ENCODE results near the gene ZDHHC11.
"Not testable (repeated sequence)": the region's sequence is repeated elsewhere in the genome, so short reads cannot be mapped to it uniquely, and the experiment has no call there.

ZDHHC11 gene

DNA sequence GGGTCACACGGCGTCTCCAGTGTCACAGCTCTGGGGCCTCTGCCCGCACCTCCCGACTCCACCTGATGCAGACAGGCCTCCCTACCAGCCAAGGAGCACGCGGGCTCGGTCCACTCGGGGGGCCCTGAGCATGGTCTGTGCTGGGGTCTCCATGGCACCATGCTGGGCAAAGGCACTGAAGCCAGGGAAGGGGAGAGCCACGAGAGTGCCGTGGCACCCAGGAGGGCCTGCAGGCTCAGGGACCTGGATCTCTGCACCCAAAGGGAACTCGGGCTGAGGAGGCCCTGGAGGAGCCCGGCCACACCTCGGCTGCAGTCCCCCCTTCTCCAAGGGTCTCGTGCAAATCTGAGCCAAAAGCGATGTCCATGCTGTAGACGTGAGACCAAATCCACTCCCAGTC is 6.4 kb downstream of the ZDHHC11 start:
- H3K27ac ChIP-seq (ENCODE audit: low read depth, low read length); H3K4me3 ChIP-seq (ENCODE audit: low read length): not testable (repeated sequence)

GRCh38 chr5:843926-844325 is 6.9 kb downstream of the ZDHHC11 start:
- H3K27me3 ChIP-seq (ENCODE audit: control insufficient read depth, insufficient read depth, low read length); H3K36me3 ChIP-seq (ENCODE audit: control insufficient read depth, insufficient read depth, low read length); H3K4me1 ChIP-seq (ENCODE audit: control insufficient read depth, insufficient read depth, low read length); H3K4me3 ChIP-seq (ENCODE audit: low read length); H3K9ac ChIP-seq (ENCODE audit: low read length); H3K27ac ChIP-seq (ENCODE audit: low read depth, low read length): not testable (repeated sequence)

More for the DNA sequence above, 6.4 kb downstream of the ZDHHC11 start:
- not testable (repeated sequence) for H3K4me1 ChIP-seq (ENCODE audit: control insufficient read depth, insufficient read depth, low read length); H3K9ac ChIP-seq (ENCODE audit: low read length); H3K27me3 ChIP-seq (ENCODE audit: control insufficient read depth, insufficient read depth, low read length); H3K36me3 ChIP-seq (ENCODE audit: control insufficient read depth, insufficient read depth, low read length)

- H3K27me3 ChIP-seq (ENCODE audit: control insufficient read depth, insufficient read depth, low read length); H3K36me3 ChIP-seq (ENCODE audit: control insufficient read depth, insufficient read depth, low read length); H3K27ac ChIP-seq (ENCODE audit: low read depth, low read length); H3K9ac ChIP-seq (ENCODE audit: low read length); H3K4me3 ChIP-seq (ENCODE audit: low read length); H3K4me1 ChIP-seq (ENCODE audit: control insufficient read depth, insufficient read depth, low read length): not testable (repeated sequence)
These were observed 7.4 kb downstream of the ZDHHC11 start for GRCh38 chr5:843371-843770.

DNA sequence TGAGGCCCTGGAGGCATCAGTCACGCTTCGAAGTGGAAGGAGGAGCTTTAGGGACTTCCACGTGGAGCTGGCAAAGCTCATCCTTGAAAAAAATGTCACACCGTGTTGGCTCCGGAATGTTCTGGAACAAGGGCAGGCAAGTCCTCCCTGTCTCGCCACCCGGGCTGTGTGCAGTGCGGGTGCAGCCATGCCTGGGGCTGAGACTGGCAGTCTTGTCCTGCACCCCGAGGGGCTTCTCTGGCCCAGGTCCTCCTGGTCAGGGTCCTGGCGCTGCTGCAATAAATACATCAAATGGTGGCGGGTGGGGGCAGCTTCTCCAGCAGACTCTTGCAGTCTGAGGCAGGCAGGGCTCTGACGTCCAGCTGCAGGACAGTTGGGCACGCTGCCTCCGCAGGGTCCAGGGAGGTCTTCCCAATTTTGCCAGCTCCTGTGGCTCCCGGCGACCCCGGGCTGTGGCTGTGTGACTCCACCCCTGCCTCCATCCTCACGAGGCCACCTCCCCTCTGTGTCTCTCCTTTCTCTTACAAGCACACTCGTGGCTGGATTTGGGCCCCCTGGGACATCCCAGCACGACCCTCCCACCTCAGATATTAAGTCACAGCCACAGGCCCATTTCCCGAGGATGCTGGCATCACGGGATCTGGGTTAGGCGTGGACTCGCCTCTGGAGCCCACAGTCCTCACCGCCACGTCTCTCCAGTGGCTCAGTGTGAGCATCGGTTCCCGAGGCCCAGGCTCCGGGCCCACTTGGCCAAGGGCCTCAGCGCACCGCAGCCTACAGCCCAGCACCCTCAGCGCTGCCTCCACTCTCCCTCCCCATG is 8.2 kb downstream of the ZDHHC11 start:
- H3K4me3 ChIP-seq (ENCODE audit: low read length); H3K27ac ChIP-seq (ENCODE audit: low read depth, low read length); H3K36me3 ChIP-seq (ENCODE audit: control insufficient read depth, insufficient read depth, low read length); H3K9ac ChIP-seq (ENCODE audit: low read length); H3K4me1 ChIP-seq (ENCODE audit: control insufficient read depth, insufficient read depth, low read length); H3K27me3 ChIP-seq (ENCODE audit: control insufficient read depth, insufficient read depth, low read length): not testable (repeated sequence)

GRCh38 chr5:841531-842401 is 9.0 kb downstream of the ZDHHC11 start:
- not testable (repeated sequence) for H3K27me3 ChIP-seq (ENCODE audit: control insufficient read depth, insufficient read depth, low read length); H3K4me1 ChIP-seq (ENCODE audit: control insufficient read depth, insufficient read depth, low read length); H3K4me3 ChIP-seq (ENCODE audit: low read length); H3K9ac ChIP-seq (ENCODE audit: low read length); H3K36me3 ChIP-seq (ENCODE audit: control insufficient read depth, insufficient read depth, low read length); H3K27ac ChIP-seq (ENCODE audit: low read depth, low read length)

- H3K27me3 ChIP-seq (ENCODE audit: control insufficient read depth, insufficient read depth, low read length), result not testable (repeated sequence)
These were observed 9.8 kb downstream of the ZDHHC11 start for GRCh38 chr5:840974-841435.

DNA sequence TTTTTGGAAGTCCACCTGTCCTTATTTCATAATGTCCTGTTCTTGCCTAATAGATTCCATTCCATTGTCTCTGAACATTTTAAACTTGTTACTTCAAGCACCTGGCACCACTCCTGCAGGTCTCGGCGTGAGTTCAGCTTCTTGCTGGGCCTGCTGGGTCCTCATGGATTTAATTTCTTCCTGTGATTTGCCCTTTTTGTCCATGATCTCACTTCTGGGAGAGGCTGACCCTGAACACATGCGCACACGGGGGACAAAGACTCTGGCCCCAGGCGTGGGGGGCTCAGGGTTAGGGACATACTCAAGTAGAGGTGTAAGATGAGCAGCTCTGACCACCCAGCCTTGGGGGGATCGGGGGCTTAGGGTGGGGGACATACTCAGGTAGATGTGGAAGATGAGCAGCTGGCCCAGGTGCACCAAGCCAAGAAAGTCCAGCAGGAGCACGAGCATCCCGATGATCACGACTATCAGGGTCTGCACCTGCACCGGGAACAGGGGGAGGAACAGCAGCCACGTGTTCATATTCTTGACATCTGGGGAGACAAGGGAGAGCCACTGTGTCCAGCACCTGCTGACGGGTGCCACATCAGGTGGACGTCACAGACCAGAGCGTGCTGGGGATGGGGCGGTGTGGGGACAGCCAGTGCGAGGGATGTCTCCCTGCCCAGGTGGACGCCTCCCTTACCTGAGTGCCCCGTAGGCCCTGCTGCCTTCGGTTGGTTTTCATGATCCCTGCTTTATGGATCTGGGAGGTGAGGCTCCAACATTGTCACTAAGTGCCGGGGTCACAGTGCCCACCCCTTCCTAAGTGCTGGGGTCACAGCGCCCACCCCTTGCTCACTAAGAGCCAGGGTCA is 10.4 kb downstream of the ZDHHC11 start:
- not testable (repeated sequence) for H3K4me1 ChIP-seq (ENCODE audit: control insufficient read depth, insufficient read depth, low read length); H3K36me3 ChIP-seq (ENCODE audit: control insufficient read depth, insufficient read depth, low read length); H3K9ac ChIP-seq (ENCODE audit: low read length); H3K27me3 ChIP-seq (ENCODE audit: control insufficient read depth, insufficient read depth, low read length); H3K27ac ChIP-seq (ENCODE audit: low read depth, low read length); H3K4me3 ChIP-seq (ENCODE audit: low read length)

More at GRCh38 chr5:840974-841435, 9.8 kb downstream of the ZDHHC11 start:
- H3K4me1 ChIP-seq (ENCODE audit: control insufficient read depth, insufficient read depth, low read length); H3K36me3 ChIP-seq (ENCODE audit: control insufficient read depth, insufficient read depth, low read length); H3K4me3 ChIP-seq (ENCODE audit: low read length); H3K9ac ChIP-seq (ENCODE audit: low read length); H3K27ac ChIP-seq (ENCODE audit: low read depth, low read length): not testable (repeated sequence)

GRCh38 chr5:838431-838851 is 12.3 kb downstream of the ZDHHC11 start:
- not testable (repeated sequence) for H3K27me3 ChIP-seq (ENCODE audit: control insufficient read depth, insufficient read depth, low read length); H3K36me3 ChIP-seq (ENCODE audit: control insufficient read depth, insufficient read depth, low read length); H3K9ac ChIP-seq (ENCODE audit: low read length); H3K27ac ChIP-seq (ENCODE audit: low read depth, low read length); H3K4me3 ChIP-seq (ENCODE audit: low read length); H3K4me1 ChIP-seq (ENCODE audit: control insufficient read depth, insufficient read depth, low read length)

DNA sequence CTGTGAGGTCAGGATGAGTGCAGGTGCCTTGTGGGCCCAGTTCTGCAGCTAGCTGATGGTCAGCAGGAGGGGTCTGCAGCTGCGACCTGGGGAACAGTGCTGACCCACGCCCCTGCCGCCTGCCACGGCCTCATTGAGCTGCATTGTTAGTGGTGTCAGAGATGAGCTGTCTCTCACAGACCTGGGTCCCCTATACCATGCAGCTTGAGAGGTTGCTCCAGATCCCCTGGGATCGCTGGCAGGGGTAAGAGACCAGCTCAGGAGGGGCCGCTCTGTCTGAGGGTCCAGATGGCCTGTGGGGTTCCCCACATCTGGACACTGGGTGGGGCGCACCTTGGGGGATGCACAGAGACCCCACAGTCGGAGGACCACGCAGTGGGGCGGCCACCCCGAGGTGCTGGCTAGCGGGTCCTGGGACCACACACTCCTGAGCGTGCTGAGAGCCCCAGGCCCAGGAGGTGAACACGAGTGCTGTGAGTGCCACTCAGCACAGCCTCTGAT is 13.1 kb downstream of the ZDHHC11 start:
- H3K27me3 ChIP-seq (ENCODE audit: control insufficient read depth, insufficient read depth, low read length); H3K4me3 ChIP-seq (ENCODE audit: low read length); H3K9ac ChIP-seq (ENCODE audit: low read length); H3K4me1 ChIP-seq (ENCODE audit: control insufficient read depth, insufficient read depth, low read length); H3K27ac ChIP-seq (ENCODE audit: low read depth, low read length); H3K36me3 ChIP-seq (ENCODE audit: control insufficient read depth, insufficient read depth, low read length): not testable (repeated sequence)

- H3K4me3 ChIP-seq (ENCODE audit: low read length); H3K9ac ChIP-seq (ENCODE audit: low read length); H3K4me1 ChIP-seq (ENCODE audit: control insufficient read depth, insufficient read depth, low read length); H3K27ac ChIP-seq (ENCODE audit: low read depth, low read length); H3K27me3 ChIP-seq (ENCODE audit: control insufficient read depth, insufficient read depth, low read length); H3K36me3 ChIP-seq (ENCODE audit: control insufficient read depth, insufficient read depth, low read length): not testable (repeated sequence)
These were observed 14.7 kb downstream of the ZDHHC11 start for GRCh38 chr5:835933-836612.

DNA sequence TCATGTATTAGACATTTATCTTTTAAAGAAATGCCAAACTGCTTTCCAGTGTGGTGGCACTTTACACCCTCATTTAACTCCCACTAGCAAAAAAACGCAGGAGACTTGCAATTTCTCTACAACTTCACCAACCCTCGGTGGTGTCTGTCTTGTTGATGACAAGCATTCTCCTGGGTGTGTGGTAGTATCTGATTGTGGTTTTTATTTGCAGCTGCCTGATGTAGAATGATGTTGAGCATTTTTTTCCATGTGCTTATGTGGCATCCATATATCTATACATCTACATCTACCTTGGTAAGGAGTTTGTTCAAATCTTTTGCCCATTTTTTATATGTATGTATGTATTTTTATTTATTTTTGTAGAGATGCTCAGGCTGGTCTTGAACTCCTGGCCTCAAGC is 16.8 kb downstream of the ZDHHC11 start:
- not testable (repeated sequence) for H3K4me1 ChIP-seq (ENCODE audit: control insufficient read depth, insufficient read depth, low read length); H3K27me3 ChIP-seq (ENCODE audit: control insufficient read depth, insufficient read depth, low read length); H3K27ac ChIP-seq (ENCODE audit: low read depth, low read length); H3K36me3 ChIP-seq (ENCODE audit: control insufficient read depth, insufficient read depth, low read length); H3K4me3 ChIP-seq (ENCODE audit: low read length); H3K9ac ChIP-seq (ENCODE audit: low read length)

All from rectal smooth muscle tissue (tissue), 1 donor.